Heart left ventricle (tissue), 16 donors: Measurements from ENCODE around the gene SOCS4. TPM values are rescaled to one million over a fixed set of nuclear protein-coding genes. Genes with fewer than 3 reads are reported as not detected.

Experiments
- ATAC-seq, 4 donors: fragments of 200-7000 bp; cut with Tn5 transposase; one replicate each; pipeline ENCODE4 v1.9.1; 2020 to 2022; ENCODE audit warnings: moderate library complexity in 4 of 4, mild to moderate bottlenecking in 3 of 4, moderate number of reproducible peaks in 1 of 4
- DNase-seq, 5 donors: peaks; one replicate each; pipeline ENCODE4 v3.0.0-alpha.2; 2020
- H3K27ac ChIP-seq, 12 donors: fragments of 200-600 bp; sonication (generic) in 4 of 12; one replicate each; pipeline versions ENCODE4 v1.5.0 to v1.8.0; 2016 to 2022; ENCODE audit warnings: mild to moderate bottlenecking in 2 of 12
- H3K27me3 ChIP-seq, 9 donors: fragments of 200-600 bp; sonication (generic) in 2 of 9; one replicate each; pipeline versions ENCODE4 v1.5.1 to v1.8.0; 2016 to 2022; ENCODE audit warnings: mild to moderate bottlenecking in 3 of 9
- H3K36me3 ChIP-seq, 9 donors: fragments of 200-600 bp; sonication (generic) in 2 of 9; one replicate each; pipeline versions ENCODE4 v1.5.0 to v1.8.0; 2018 to 2022; ENCODE audit warnings: mild to moderate bottlenecking in 2 of 9
- H3K4me1 ChIP-seq, 12 donors: fragments of 200-600 bp; sonication (generic) in 4 of 12; one replicate each; pipeline versions ENCODE4 v1.5.0 to v1.8.0; 2016 to 2022; ENCODE audit warnings: mild to moderate bottlenecking in 3 of 12
- H3K4me3 ChIP-seq, 12 donors: fragments of 200-600 bp; sonication (generic) in 4 of 12; one replicate each; pipeline versions ENCODE4 v1.5.0 to v1.8.0; 2017 to 2022; ENCODE audit warnings: mild to moderate bottlenecking in 9 of 12, moderate library complexity in 4 of 12
- H3K9me3 ChIP-seq, 12 donors: fragments of 200-600 bp; sonication (generic) in 4 of 12; one replicate each; pipeline versions ENCODE4 v1.5.0 to v1.8.0; 2016 to 2022; ENCODE audit warnings: mild to moderate bottlenecking in 1 of 12
- CTCF ChIP-seq, 12 donors: fragments of 200-600 bp; sonication (generic) in 4 of 12; IDR thresholded peaks; one replicate each; pipeline versions ENCODE4 v1.5.0 to v1.8.0; 2018 to 2022; ENCODE audit warnings: antibody characterized with exemption in 12 of 12, mild to moderate bottlenecking in 5 of 12
- POLR2A ChIP-seq, 2 donors: fragments of 450-650 bp; IDR thresholded peaks; one replicate each; pipeline ENCODE4 v1.6.1; 2017; ENCODE audit warnings: antibody characterized with exemption in 2 of 2, mild to moderate bottlenecking in 2 of 2, moderate library complexity in 2 of 2
- WGBS, 4 donors: extraction: QIAGEN DNeasy Blood & Tissue Kit in 2 of 4; methylation state at CpG; one replicate each; pipeline versions ENCODE4 v1.1.5 to v1.1.7; 2013 to 2018; 5-methylcytosine and 5-hydroxymethylcytosine counted together
- intact Hi-C, 10 donors: fragments of 100-400 bp; cut with DNase I; formaldehyde crosslinking; loops; one replicate each; pipeline versions ENCODE4 v1.11.1 to v1.14.2; 2022
- polyA plus RNA-seq, 2 donors: library from polyadenylated mRNA; stranded (reverse); fragments of 200-250 nt; gene quantifications; one replicate each; pipeline ENCODE4 v1.2.3, GENCODE V29; 2013
- total RNA-seq, 9 donors: library from RNA; depleted of rRNA in 2 of 9; stranded (reverse); fragments of >200 nt in 2 of 9; fragmentation: NEBNext Ultra II Directional in 3 of 9; extraction: Animal tissue kit (Norgen Biotek cat#: 25700) in 3 of 9; gene quantifications; one replicate each; pipeline versions ENCODE4 v1.1.0 to v1.2.4, GENCODE V29; 2016 to 2023
- donor health status: ischemic (EF 13 %, LVEDD 7.1; RV severe dilation, severe dysfunction).
- donor health status: healthy with polysubstance abuse.
- donor health status: DM: no; HTN: yes; CAD: no.
- donor health status: DM: no; HTN: no; CAD: no.
- donor health status: ischemic (EF 25% LVEDD 6.9; RV normal size, moderate dysfunction).
- donor health status: ischemic (EF 25% LVEDD 5.7; RV mildly dilated, moderate dysfunction).
- donor health status: healthy.
- donor health status: DM: yes; HTN: yes; CAD: no.
- donor health status: ischemic (EF 35%, LVEDD 5.7; RV mildly dilated, moderate dysfunction).
- donor health status: nonischemic (EF 11% LVEDD 7.7; RV severe dilation, severe dysfunction).
- donor health status: DM: yes; HTN: yes; CAD: no.
- donor health status: PGD.
- donor health status: ischemic (EF 29% LVEDD 5.4; RV normal size, mild dysfunction).
- donor health status: nonischemic (EF 23%, LVEDD 6.1; RV moderate dilation, normal function).

Gene SOCS4
- total and polyA plus RNA-seq, 11 donors, result 3.7 to 20.7 (median 13.8) TPM

- peaks cover 0 to 35% (median 16%) of the 10 kb centered on the region in 9 donors for H3K36me3 ChIP-seq
- no peak for TF ChIP-seq CTCF (IDR thresholded peaks at IDR 0.05)
- TF ChIP-seq POLR2A (IDR thresholded peaks at IDR 0.05), result no peak
- no peak for DNase-seq
- peaks cover 0 to 50% (median 32%) of the 10 kb centered on the region in 12 donors for H3K4me1 ChIP-seq
- ATAC-seq, result no peak
- peak overlapping the region in 6 of 12 donors; percentile 74 to 99 (median 95) for H3K4me3 ChIP-seq
- no peaks in the 10 kb centered on the region for H3K9me3 ChIP-seq
- intact Hi-C loops, result loop anchor here in 2 of 10 donors (5.0 kb wide), 2 partner anchors 79 to 84 kb away; no protein-coding TSS in a partner anchor
- no peaks in the 10 kb centered on the region for H3K27me3 ChIP-seq
- WGBS, 4 donors, result 81 to 92% (median 87%) methylated on average over 7 of the region's 7 CpGs
- H3K27ac ChIP-seq, result peak overlapping the region in 2 of 12 donors; percentile 100
These were observed 26.5 kb downstream of the SOCS4 start for GRCh38 chr14:55053500-55053899.

DNA sequence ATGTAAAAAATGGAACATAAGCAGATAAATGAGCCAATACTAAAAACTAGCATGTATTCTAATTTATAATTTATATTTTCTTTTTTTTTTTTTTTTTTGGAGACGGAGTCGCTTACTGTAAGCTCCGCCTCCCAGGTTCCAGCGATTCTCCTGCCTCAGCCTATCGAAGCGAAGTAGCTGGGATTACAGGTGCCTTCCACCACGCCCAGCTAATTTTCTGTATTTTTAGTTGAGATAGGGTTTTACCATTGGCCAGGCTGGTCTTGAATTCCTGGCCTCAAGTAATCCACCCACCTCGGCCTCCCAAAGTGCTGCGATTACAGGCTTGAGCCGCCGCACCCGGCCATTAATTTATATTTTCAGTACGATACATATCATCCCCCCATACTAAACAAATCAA lies 27.1 kb downstream of the SOCS4 start:
- H3K27me3 ChIP-seq, result no peaks in the 10 kb centered on the region
- TF ChIP-seq CTCF (IDR thresholded peaks at IDR 0.05) (no peak), POLR2A (IDR thresholded peaks at IDR 0.05) (no peak)
- H3K27ac ChIP-seq, result no peak overlapping the region
- intact Hi-C loops, result loop anchor here in 2 of 10 donors (5.0 kb wide), 2 partner anchors 78 to 83 kb away; no protein-coding TSS in a partner anchor
- no peaks in the 10 kb centered on the region for H3K9me3 ChIP-seq
- ATAC-seq (no peak), DNase-seq (no peak)
- WGBS, 4 donors, result 96 to 98% (median 97%) methylated on average over 13 of the region's 13 CpGs
- peaks cover 0 to 41% (median 20%) of the 10 kb centered on the region in 9 donors for H3K36me3 ChIP-seq
- no peak overlapping the region for H3K4me3 ChIP-seq
- H3K4me1 ChIP-seq, result peaks cover 0 to 50% (median 32%) of the 10 kb centered on the region in 12 donors

- WGBS, 4 donors, result 81 to 93% (median 91%) methylated on average over 5 of the region's 5 CpGs
- DNase-seq (no peak), ATAC-seq (no peak)
- Histone ChIP-seq H3K4me1 (peaks cover under 1 to 62% (median 38%) of the 10 kb centered on the region in 12 donors), H3K27ac (no peak overlapping the region), H3K9me3 (no peaks in the 10 kb centered on the region), H3K27me3 (no peaks in the 10 kb centered on the region), H3K36me3 (peaks cover 0 to 67% (median 30%) of the 10 kb centered on the region in 9 donors), H3K4me3 (no peak overlapping the region)
- no peak for TF ChIP-seq CTCF (IDR thresholded peaks at IDR 0.05)
- TF ChIP-seq POLR2A (IDR thresholded peaks at IDR 0.05), result no peak
- intact Hi-C loops, result no loop called here
These were observed 30.9 kb downstream of the SOCS4 start for GRCh38 chr14:55057919-55058318.

DNA sequence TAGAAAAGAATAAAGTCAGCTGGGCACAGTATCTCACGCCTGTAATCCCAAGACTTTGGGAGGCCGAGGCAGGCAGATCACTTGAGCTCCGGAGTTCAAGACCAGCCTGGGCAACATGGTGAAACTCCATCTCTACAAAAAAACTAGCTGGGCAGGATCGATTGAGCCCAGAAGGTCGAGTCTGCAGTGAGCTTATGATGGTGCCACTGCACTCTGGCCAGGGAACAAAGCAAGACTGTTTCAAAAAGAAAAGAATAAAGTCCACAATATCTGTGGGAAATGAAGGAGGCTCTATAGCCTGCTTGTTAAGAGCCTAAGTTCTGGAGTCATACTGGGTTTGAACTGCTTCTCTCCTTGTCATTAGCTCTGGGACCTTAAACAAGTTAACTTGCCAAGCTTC lies 32.3 kb downstream of the SOCS4 start:
- H3K4me1 ChIP-seq, result peaks cover 0 to 60% (median 30%) of the 10 kb centered on the region in 12 donors

More for the DNA sequence above, 32.3 kb downstream of the SOCS4 start:
- 90 to 99% (median 96%) methylated on average over 5 of the region's 5 CpGs for WGBS, 4 donors
- Histone ChIP-seq H3K27me3 (no peaks in the 10 kb centered on the region), H3K27ac (no peak overlapping the region), H3K4me3 (no peak overlapping the region), H3K36me3 (peaks cover 0 to 69% (median 39%) of the 10 kb centered on the region in 9 donors), H3K9me3 (no peaks in the 10 kb centered on the region)
- ATAC-seq, result no peak
- no peak for DNase-seq
- TF ChIP-seq CTCF (IDR thresholded peaks at IDR 0.05) (no peak), POLR2A (IDR thresholded peaks at IDR 0.05) (no peak)
- intact Hi-C loops, result no loop called here
